SK-N-DZ (cell line): Measurements from ENCODE around the gene ST6GAL1. TPM values are rescaled to one million over a fixed set of nuclear protein-coding genes. Genes with fewer than 3 reads are reported as not detected.
"Not testable (repeated sequence)": the region's sequence is repeated elsewhere in the genome, so short reads cannot be mapped to it uniquely, and the experiment has no call there.

Source experiments
- DNase-seq: peaks from one replicate; pipeline ENCODE4 v3.0.0-alpha.2; 2015; ENCODE audit warnings: low spot score
- polyA plus RNA-seq, 2 experiments: library from polyadenylated mRNA; depleted of rRNA; stranded (reverse); fragments of >200 nt; gene quantifications; 2 replicates each; pipeline ENCODE4 v1.2.3, GENCODE V29; 2014

The ST6GAL1 gene
- polyA plus RNA-seq (2014; cell fraction: cytosol; rRNA removed), result 66.2 and 73.8 TPM in 2 replicates
- 32.4 and 48.0 TPM in 2 replicates for polyA plus RNA-seq (2014; cell fraction: nucleus; rRNA removed)

DNA sequence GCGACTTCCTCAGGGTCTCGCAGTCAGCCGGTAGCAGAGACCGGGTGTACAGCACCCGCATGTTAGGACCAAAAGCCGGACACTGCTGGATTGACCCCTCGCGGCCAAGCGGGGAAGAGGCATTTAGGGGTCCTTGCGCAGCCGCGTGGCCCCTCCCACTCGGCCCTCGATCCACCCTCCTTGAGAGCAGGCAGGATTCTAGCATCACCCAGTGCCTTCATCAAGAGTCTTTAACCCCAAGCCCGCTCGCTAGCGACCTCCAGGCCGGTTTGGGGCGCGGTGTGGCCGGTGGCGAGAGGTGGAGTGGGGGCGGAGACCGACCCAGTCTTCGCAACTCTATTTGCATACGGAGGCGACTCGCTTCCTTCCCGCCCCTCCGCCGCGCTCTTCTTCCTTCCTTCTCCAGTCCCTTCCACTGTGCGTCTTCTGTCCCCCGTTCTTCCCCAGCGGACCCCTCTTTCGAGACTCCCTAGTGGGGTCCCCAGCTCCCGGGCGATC is at the start of gene ST6GAL1:
Gene ST6GAL1 (plus strand): TSS at position 384 of the 498 bp plus-strand sequence. CDS start 112,178 bp downstream, outside the sequence.
- DNase-seq, result peak; percentile 94

DNA sequence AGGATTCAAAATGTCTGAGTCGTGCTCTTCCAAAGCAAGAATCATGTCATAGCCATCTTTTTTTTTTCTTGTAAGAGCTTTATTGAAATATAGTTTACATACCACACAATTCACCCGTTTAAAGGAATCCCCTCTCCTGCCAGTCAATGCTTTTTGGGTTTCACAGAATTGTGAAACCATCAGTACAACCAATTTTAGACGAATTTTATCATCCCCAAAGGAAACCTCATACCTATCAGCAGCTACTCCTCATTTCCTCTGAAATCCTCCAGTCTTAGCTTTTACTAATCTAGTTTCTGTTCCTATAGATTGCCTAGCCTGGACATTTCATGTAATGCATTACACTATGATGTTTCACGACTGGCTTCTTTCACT is 48.2 kb upstream of the ST6GAL1 start:
- no peak for DNase-seq

DNA sequence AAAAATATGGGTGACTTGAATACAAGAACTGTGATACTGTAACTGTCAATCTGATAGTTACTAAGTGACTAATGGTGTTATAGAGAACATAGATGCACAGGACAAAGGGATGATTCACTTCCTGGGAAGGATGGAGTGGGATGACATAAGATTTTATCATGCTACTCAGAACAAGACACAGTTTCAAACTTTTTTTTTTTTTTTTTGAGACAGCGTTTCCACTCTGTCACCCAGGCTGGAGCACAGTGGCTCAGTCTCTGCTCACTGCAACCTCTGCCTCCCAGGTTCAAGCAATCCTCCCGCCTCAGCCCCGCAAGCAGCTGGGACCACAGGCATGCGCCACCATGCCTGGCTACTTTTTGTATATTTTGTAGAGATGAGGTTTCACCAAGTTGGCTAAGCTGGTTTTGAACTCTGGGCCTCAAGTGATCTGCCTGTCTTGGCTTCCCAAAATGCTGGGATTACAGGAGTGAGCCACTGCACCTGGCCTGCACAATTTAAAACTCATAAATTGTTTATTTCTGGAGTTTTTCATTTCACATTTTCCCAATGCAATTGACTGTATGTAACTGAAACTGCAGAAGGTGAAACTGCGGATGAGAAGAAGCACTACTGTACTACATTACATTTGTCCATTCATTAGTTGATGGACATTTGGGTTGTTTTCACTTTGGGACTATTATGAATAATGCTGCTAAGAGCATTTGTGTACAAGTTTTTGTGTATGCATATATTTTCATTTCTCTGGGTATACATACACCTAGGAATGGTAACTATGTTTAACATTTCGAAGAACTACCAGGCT is 47.2 kb upstream of the ST6GAL1 start:
- DNase-seq, result peak; percentile 28

GRCh38 chr3:186883686-186884058 is 46.7 kb upstream of the ST6GAL1 start:
- no peak for DNase-seq

DNA sequence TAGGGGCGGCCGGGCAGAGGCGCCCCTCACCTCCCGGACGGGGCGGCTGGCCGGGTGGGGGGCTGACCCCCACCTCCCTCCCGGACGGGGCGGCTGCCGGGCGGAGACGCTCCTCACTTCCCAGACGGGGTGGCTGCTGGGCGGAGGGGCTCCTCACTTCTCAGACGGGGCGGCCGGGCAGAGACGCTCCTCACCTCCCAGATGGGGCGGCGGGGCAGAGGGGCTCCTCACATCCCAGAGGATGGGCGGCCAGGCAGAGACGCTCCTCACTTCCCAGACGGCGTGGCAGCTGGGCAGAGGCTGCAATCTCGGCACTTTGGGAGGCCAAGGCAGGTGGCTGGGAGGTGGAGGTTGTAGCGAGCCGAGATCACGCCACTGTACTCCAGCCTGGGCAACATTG is 45.5 kb upstream of the ST6GAL1 start:
- not testable (repeated sequence) for DNase-seq

GRCh38 chr3:186886202-186886981 is 43.9 kb upstream of the ST6GAL1 start:
- DNase-seq, result no peak

DNA sequence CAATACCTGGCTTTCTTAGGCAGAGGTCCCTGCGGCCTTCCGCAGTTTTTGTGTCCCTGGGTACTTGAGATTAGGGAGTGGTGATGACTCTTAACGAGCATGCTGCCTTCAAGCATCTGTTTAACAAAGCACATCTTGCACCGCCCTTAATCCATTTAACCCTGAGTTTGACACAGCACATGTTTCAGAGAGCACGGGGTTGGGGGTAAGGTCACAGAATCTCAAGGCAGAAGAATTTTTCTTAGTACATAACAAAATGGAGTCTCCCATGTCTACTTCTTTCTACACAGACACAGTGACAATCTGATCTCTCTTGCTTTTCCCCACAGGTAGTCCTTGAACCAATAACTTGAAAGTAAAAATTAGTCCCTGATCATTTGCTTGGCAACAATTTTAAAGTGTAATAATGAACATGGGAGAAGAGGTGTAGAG is 42.8 kb upstream of the ST6GAL1 start:
- not testable (repeated sequence) for DNase-seq

DNA sequence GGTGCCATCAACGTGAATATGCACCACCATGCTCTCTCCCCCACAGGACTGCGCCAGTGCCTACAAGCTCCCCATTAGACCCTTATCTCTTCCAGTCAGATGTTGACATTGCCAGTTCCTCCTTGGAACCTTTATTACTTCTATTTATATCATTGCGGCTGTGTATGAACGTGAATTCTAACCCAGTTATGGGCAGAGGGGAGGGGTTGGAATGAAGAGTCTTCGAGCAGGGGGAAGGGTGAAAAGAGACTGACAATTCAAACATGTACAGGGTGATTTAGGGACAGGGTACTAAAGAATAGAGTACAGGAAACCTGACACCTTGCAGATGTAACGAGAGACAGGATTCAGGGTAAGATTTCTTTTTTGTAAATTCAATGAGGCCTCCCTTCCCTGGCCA is 41.8 kb upstream of the ST6GAL1 start:
- DNase-seq, result peak; percentile 63

DNA sequence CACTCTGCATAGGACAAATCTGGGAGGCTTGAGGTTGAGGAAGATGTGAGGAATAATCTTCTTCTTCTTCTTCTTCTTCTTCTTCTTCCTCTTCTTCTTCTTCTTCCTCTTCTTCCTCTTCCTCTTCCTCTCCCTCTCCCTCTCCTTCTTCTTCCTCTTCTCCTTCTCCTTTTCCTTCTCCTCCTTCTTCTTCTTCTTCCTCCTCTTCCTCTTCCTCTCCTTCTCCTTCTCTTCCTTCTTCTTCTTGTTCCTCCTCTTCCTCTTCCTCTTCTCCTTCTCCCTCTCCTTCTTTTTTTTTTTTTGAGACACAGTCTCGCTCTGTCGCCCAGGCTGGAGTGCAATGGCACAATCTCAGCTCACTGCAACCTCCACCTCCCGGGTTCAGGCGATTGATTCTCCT is 40.6 kb upstream of the ST6GAL1 start:
- not testable (repeated sequence) for DNase-seq

GRCh38 chr3:186890911-186891310 is 39.4 kb upstream of the ST6GAL1 start:
- DNase-seq, result no peak

- DNase-seq, result not testable (repeated sequence)
These were observed 37.3 kb upstream of the ST6GAL1 start for GRCh38 chr3:186893071-186893470.

- no peak for DNase-seq
These were observed 34.9 kb upstream of the ST6GAL1 start for GRCh38 chr3:186895406-186895805.

GRCh38 chr3:186896006-186896405 is 34.3 kb upstream of the ST6GAL1 start:
- no peak for DNase-seq

DNA sequence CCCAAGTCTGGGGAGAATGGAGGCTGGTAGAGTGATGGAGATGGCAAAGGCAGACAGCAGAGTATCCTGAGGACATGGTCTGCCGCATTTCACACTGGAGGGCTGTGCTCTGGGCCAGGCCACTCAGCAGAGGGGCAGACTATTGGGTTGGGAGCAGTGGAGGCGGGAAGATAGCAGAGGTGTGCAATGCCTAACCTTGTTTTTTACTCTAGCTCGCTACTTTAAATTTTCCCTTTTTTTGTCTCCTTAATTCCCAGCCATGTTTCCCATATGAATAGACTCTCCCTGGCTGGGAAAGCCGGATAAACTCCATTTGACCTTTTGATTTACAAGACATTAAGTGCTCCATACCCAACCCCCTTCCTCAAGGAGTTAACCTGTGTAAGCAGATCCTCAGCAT is 33.5 kb upstream of the ST6GAL1 start:
- peak; percentile 59 for DNase-seq

DNA sequence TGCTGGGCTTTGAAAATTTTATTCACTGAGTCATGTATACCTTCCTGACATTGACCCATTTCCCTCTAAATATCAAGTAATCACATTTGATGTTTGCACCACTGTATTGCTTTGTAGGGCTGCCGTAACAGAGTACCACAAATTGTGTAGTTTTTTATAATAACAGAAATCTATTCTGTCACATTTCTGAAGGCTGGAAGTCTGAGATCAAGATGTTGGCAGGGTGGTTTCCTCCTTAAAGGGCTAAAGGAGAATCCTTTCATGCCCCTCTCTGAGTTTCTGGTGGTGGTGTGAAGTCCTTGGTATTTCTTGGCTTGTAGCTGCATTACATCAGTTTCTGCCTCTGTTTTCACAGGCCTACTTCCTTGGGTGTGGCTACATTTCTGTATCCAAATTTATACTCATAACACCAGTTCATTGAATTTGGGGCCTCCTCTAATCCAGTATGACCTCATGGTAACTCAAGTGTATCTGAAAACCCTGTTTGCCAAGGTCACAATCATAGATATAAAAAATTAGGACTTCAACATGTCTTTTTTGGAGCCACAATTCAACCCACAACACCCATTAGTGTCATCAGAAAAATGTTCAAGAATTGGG is 29.1 kb upstream of the ST6GAL1 start:
- DNase-seq, result no peak

DNA sequence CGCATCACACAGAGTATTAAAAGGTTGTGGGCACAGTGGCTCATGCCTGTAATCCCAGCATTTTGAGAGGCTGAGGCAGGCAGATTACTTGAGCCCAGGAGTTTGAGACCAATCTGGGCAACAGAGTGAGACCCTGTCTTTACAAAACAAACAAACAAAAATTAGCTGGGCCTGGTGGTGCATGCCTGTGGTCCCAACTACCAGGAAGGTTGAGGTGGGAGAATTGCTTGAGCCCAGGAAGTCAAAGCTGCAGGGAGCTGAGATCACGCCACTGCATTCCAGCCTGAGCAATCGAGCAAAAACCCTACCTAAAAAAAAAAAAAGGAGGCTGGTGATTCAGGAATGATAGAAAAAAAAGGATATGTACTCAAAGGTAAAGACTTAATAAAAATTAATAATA is 28.2 kb upstream of the ST6GAL1 start:
- DNase-seq, result no peak

- no peak for DNase-seq
These were observed 27.6 kb upstream of the ST6GAL1 start for GRCh38 chr3:186902713-186903112.

DNA sequence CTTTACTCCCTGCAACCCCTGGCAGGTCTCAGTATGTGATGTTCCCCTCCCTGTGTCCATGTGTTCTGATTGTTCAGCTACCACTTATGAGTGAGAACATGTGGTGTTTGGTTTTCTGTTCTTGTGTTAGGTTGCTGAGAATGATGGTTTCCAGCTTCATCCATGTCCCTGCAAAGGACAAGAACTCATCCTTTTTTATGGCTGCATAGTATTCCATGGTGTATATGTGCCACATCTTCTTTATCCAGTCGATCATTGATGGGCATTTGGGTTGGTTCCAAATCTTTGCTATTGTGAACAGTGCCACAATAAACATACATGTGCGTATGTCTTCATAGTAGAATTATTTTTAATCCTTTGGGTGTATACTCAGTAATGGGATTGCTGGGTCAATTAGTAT is 26.6 kb upstream of the ST6GAL1 start:
- DNase-seq, result not testable (repeated sequence)

DNA sequence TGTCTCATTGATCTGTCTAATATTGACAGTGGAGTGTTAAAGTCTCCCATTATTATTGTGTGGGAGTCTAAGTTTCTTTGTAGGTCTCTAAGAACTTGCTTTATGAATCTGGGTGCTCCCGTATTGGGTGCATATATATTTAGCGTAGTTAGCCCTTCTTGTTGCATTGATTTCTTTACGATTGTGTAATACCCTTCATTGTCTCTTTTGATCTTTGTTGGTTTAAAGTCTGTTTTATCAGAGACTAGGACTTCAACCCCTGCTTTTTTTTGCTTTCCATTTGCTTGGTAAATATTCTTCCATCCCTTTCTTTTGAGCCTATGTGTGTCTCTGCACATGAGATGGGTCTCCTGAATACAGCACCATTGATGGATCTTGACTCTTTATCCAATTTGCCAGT is 23.3 kb upstream of the ST6GAL1 start:
- DNase-seq, result not testable (repeated sequence)

GRCh38 chr3:186909078-186909853 is 21.1 kb upstream of the ST6GAL1 start:
- no peak for DNase-seq
